Right lobe of liver (tissue), 4 donors: ENCODE measurements around the gene EPB41L3.

Source experiments
- CTCF ChIP-seq, 4 donors: fragments of 200-600 bp in 3 of 4; fragments of 450-650 bp in 1 of 4; IDR thresholded peaks; one replicate each; pipeline versions ENCODE4 v1.5.1 to v1.8.0; 2016 to 2022; ENCODE audit warnings: antibody characterized with exemption in 4 of 4, mild to moderate bottlenecking in 2 of 4
- POLR2A ChIP-seq: fragments of 450-650 bp; IDR thresholded peaks from one replicate; pipeline ENCODE4 v1.6.1; 2017; ENCODE audit warnings: antibody characterized with exemption, mild to moderate bottlenecking
- donor health status: DM: no; HTN: no; CAD: no.
- donor health status: DM: no; HTN: no; CAD: no.
- donor health status: DM: no; HTN: yes; CAD: no.

GRCh38 chr18:5369513-5369912 lies 174.3 kb downstream of the EPB41L3 start:
- TF ChIP-seq CTCF (IDR thresholded peaks at IDR 0.05) (no peak), POLR2A (no peak)
